Fibroblast of lung (primary cell): ENCODE results near the gene PLEKHG4B. TPM values are rescaled to one million over a fixed set of nuclear protein-coding genes. Genes with fewer than 3 reads are reported as not detected.

ENCODE experiments used
- DNase-seq, 2 donors: peaks; one replicate each; pipeline versions ENCODE4 v3.0.0 to v3.0.0-alpha.2; 2010; ENCODE audit warnings: low read depth in 2 of 2
- H2AFZ ChIP-seq: 2 replicates; pipeline ENCODE4 v1.5.1; 2012; ENCODE audit warnings: low read length, control low read depth, inconsistent platforms
- H3K27ac ChIP-seq: 2 replicates; pipeline ENCODE4 v1.5.1; 2011; ENCODE audit warnings: low read length, control low read depth; ENCODE audit not compliant: insufficient read depth
- H3K27me3 ChIP-seq: 2 replicates; pipeline ENCODE4 v1.5.1; 2011; ENCODE audit warnings: mild to moderate bottlenecking, low read length; ENCODE audit not compliant: control insufficient read depth, insufficient read depth
- H3K36me3 ChIP-seq: 2 replicates; pipeline ENCODE4 v1.5.1; 2011; ENCODE audit warnings: low read length; ENCODE audit not compliant: control insufficient read depth, insufficient read depth
- H3K4me1 ChIP-seq: 2 replicates; pipeline ENCODE4 v1.5.1; 2011; ENCODE audit warnings: low read length; ENCODE audit not compliant: control insufficient read depth, insufficient read depth; ENCODE audit errors: extremely low read depth
- H3K4me2 ChIP-seq: 2 replicates; pipeline ENCODE4 v1.5.1; 2011; ENCODE audit warnings: low read length, control low read depth; ENCODE audit not compliant: insufficient read depth; ENCODE audit errors: extremely low read depth
- H3K4me3 ChIP-seq, 4 experiments: fragments of 200-600 bp in 1 of 4; sonication (generic) in 1 of 4; replicated peaks in 1 of 4; 2 replicates each; pipeline ENCODE4 v1.5.1; 2011 to 2016; ENCODE audit warnings: low read length in 4 of 4, low read depth in 3 of 4, mild to moderate bottlenecking in 3 of 4, control low read depth in 2 of 4, inconsistent platforms in 1 of 4, mixed read lengths in 1 of 4; ENCODE audit not compliant: insufficient read depth in 1 of 4; ENCODE audit errors: control extremely low read depth in 1 of 4
- H3K79me2 ChIP-seq: 2 replicates; pipeline ENCODE4 v1.5.1; 2012; ENCODE audit warnings: mild to moderate bottlenecking, low read length, inconsistent platforms; ENCODE audit not compliant: control insufficient read depth, insufficient read depth
- H3K9ac ChIP-seq: 2 replicates; pipeline ENCODE4 v1.5.1; 2011; ENCODE audit warnings: mild to moderate bottlenecking, low read length, control low read depth; ENCODE audit not compliant: insufficient read depth
- H3K9me3 ChIP-seq: 2 replicates; pipeline ENCODE4 v1.5.1; 2012; ENCODE audit warnings: low read depth, low read length; ENCODE audit not compliant: control insufficient read depth, insufficient read depth
- H4K20me1 ChIP-seq: 2 replicates; pipeline ENCODE4 v1.5.1; 2011; ENCODE audit warnings: low read length; ENCODE audit not compliant: control insufficient read depth, insufficient read depth; ENCODE audit errors: extremely low read depth
- CTCF ChIP-seq, 2 donors: IDR thresholded peaks in 1 of 2; conservative IDR thresholded peaks in 1 of 2; 1 replicate in 1 of 2; 2 replicates in 1 of 2; pipeline ENCODE4 v1.5.1; 2011 to 2012; ENCODE audit warnings: low read length in 2 of 2, control low read depth in 1 of 2, inconsistent platforms in 1 of 2, low read depth in 1 of 2, mild to moderate bottlenecking in 1 of 2
- EZH2 ChIP-seq: IDR thresholded peaks from 2 replicates; pipeline ENCODE4 v1.5.1; 2012; ENCODE audit warnings: low read length, control low read depth, mild to moderate bottlenecking; ENCODE audit errors: missing control alignments
- polyA plus RNA-seq, 2 donors: library from polyadenylated mRNA; depleted of rRNA in 1 of 2; stranded (reverse) in 1 of 2; unstranded in 1 of 2; fragments of >200 nt; gene quantifications; 2 replicates each; pipeline ENCODE4 v1.2.1, GENCODE V29; 2011 to 2012; ENCODE audit warnings: missing spikeins in 1 of 2
- total RNA-seq: library from RNA; depleted of rRNA; stranded (reverse); fragments of >200 nt; gene quantifications from 2 replicates; pipeline ENCODE4 v1.2.1, GENCODE V29; 2014

PLEKHG4B gene
- total and polyA plus RNA-seq, 2 donors (not counting 1 experiment from before 2014, with no cell fraction given) = under 0.01 to 0.08 TPM

GRCh38 chr5:129148-129547 is 37.2 kb downstream of the PLEKHG4B start:
- Histone ChIP-seq H3K4me1 (no peaks in the 10 kb centered on the region), H3K9me3 (no peaks in the 10 kb centered on the region), H3K27ac (no peak overlapping the region), H3K79me2 (no peaks in the 10 kb centered on the region), H4K20me1 (no peaks in the 10 kb centered on the region), H2AFZ (no peak overlapping the region), H3K4me3 (no peak overlapping the region), H3K27me3 (peaks cover 2% of the 10 kb centered on the region), H3K36me3 (no peaks in the 10 kb centered on the region), H3K9ac (no peak overlapping the region), H3K4me2 (no peak overlapping the region)
- DNase-seq = no peak
- TF ChIP-seq CTCF (conservative IDR thresholded peaks at IDR 0.05 in 1 of 2, IDR thresholded peaks at IDR 0.05 in 1 of 2; ENCODE audit: low read depth in 1 of 2, low read length in 2 of 2) (no peak), EZH2 (no peak)

- no peaks in the 10 kb centered on the region for H3K4me1 ChIP-seq
- peaks cover 2% of the 10 kb centered on the region for H3K27me3 ChIP-seq
- H3K27ac ChIP-seq = no peak overlapping the region
- DNase-seq = peak; percentile 82 to 92
- H3K79me2 ChIP-seq = no peaks in the 10 kb centered on the region
- H4K20me1 ChIP-seq = no peaks in the 10 kb centered on the region
- no peak overlapping the region for H3K4me2 ChIP-seq
- H3K9me3 ChIP-seq = no peaks in the 10 kb centered on the region
- H2AFZ ChIP-seq = no peak overlapping the region
- H3K4me3 ChIP-seq = no peak overlapping the region
- TF ChIP-seq CTCF (conservative IDR thresholded peaks at IDR 0.05 in 1 of 2, IDR thresholded peaks at IDR 0.05 in 1 of 2; ENCODE audit: low read depth in 1 of 2, low read length in 2 of 2) (no peak), EZH2 (no peak)
- no peak overlapping the region for H3K9ac ChIP-seq
- no peaks in the 10 kb centered on the region for H3K36me3 ChIP-seq
Measured at GRCh38 chr5:129820-130219, 37.9 kb downstream of the PLEKHG4B start.

- no peaks in the 10 kb centered on the region for H3K79me2 ChIP-seq
- H3K36me3 ChIP-seq = no peaks in the 10 kb centered on the region
- H2AFZ ChIP-seq = no peak overlapping the region
- H4K20me1 ChIP-seq = no peaks in the 10 kb centered on the region
- no peak overlapping the region for H3K9ac ChIP-seq
- no peak overlapping the region for H3K4me2 ChIP-seq
- H3K4me1 ChIP-seq = no peaks in the 10 kb centered on the region
- H3K9me3 ChIP-seq = no peaks in the 10 kb centered on the region
- no peak overlapping the region for H3K4me3 ChIP-seq
- TF ChIP-seq EZH2 = no peak
- TF ChIP-seq CTCF (conservative IDR thresholded peaks at IDR 0.05 in 1 of 2, IDR thresholded peaks at IDR 0.05 in 1 of 2; ENCODE audit: low read depth in 1 of 2, low read length in 2 of 2) = no peak
- H3K27me3 ChIP-seq = peaks cover 2% of the 10 kb centered on the region
- peak; percentile 47 to 76 for DNase-seq
- H3K27ac ChIP-seq = no peak overlapping the region
Measured at GRCh38 chr5:130601-131131, 38.7 kb downstream of the PLEKHG4B start.
